ENCODE data around the gene RETREG3. TPM values are rescaled to one million over a fixed set of nuclear protein-coding genes. Genes with fewer than 3 reads are reported as not detected.

RETREG3 gene
- total and polyA plus RNA-seq, 2 of the 13 experiments (the other 11 are each of a cell fraction or from before 2014, with no cell fraction given): 47.0 to 55.8 TPM

DNA sequence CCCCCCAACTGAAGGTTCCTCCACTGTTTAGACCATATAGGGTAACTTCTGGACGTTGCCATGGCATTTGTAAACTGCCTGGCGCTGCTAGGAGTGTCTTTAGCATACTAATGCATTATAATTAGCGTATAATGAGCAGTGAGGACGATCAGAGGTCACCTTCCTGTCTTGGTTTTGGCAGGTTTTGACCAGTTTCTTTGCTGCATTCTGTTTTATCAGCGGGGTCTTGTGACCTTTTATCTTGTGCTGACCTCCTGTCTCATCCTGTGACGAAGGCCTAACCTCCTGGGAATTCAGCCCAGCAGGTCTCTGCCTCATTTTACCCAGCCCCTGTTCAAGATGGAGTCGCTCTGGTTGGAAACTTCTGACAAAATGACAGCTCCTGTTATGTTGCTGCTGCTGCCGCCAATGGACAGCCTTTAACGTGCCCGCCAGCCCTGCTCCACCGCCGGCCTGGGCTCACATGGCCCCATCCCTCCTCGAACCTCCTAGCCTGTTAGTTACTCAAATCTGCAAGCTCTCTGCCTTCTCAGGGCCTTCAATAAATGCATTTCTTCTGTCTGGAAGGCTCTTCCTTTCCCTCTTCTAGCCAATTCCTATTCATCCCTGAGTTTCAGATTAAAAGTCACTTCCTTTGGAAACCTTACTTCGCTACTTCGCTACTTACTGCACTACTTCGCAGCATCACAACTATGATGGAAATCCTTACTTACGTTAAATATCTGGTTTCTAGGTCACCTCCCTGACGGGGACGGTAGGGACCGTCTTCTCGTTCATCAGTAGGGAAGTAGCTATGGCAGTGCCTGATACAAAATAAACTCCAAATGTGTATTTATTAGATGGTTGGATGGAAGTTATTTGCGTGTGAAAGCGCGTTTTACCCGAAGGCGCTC lies 73.8 kb downstream of the RETREG3 start (continued):
- TF ChIP-seq, protein P1, sequence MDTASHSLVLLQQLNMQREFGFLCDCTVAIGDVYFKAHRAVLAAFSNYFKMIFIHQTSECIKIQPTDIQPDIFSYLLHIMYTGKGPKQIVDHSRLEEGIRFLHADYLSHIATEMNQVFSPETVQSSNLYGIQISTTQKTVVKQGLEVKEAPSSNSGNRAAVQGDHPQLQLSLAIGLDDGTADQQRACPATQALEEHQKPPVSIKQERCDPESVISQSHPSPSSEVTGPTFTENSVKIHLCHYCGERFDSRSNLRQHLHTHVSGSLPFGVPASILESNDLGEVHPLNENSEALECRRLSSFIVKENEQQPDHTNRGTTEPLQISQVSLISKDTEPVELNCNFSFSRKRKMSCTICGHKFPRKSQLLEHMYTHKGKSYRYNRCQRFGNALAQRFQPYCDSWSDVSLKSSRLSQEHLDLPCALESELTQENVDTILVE (CRISPR knock-in tag; IDR thresholded peaks at IDR 0.05): no peak; the same call in 1 of the 2 replicates
- TF ChIP-seq ZNF430 (CRISPR knock-in tag; IDR thresholded peaks at IDR 0.05): no peak
- TF ChIP-seq KDM5B (CRISPR knock-in tag; IDR thresholded peaks at IDR 0.05; ENCODE audit: borderline replicate concordance): no peak
- TF ChIP-seq, protein P2, sequence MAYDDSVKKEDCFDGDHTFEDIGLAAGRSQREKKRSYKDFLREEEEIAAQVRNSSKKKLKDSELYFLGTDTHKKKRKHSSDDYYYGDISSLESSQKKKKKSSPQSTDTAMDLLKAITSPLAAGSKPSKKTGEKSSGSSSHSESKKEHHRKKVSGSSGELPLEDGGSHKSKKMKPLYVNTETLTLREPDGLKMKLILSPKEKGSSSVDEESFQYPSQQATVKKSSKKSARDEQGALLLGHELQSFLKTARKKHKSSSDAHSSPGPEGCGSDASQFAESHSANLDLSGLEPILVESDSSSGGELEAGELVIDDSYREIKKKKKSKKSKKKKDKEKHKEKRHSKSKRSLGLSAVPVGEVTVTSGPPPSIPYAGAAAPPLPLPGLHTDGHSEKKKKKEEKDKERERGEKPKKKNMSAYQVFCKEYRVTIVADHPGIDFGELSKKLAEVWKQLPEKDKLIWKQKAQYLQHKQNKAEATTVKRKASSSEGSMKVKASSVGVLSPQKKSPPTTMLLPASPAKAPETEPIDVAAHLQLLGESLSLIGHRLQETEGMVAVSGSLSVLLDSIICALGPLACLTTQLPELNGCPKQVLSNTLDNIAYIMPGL (CRISPR knock-in tag; IDR thresholded peaks at IDR 0.05; ENCODE audit: borderline replicate concordance in 1 of 2, low read depth in 1 of 2): no peak
- TF ChIP-seq, protein P3, sequence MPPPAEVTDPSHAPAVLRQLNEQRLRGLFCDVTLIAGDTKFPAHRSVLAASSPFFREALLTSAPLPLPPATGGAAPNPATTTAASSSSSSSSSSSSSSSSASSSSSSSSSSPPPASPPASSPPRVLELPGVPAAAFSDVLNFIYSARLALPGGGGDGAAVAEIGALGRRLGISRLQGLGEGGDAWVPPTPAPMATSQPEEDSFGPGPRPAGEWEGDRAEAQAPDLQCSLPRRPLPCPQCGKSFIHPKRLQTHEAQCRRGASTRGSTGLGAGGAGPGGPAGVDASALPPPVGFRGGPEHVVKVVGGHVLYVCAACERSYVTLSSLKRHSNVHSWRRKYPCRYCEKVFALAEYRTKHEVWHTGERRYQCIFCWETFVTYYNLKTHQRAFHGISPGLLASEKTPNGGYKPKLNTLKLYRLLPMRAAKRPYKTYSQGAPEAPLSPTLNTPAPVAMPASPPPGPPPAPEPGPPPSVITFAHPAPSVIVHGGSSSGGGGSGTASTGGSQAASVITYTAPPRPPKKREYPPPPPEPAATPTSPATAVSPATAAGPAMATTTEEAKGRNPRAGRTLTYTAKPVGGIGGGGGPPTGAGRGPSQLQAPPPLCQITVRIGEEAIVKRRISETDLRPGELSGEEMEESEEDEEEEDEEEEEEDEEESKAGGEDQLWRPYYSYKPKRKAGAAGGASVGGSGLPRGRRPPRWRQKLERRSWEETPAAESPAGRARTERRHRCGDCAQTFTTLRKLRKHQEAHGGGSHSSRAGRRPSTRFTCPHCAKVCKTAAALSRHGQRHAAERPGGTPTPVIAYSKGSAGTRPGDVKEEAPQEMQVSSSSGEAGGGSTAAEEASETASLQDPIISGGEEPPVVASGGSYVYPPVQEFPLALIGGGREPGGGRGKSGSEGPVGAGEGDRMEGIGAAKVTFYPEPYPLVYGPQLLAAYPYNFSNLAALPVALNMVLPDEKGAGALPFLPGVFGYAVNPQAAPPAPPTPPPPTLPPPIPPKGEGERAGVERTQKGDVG (CRISPR knock-in tag; IDR thresholded peaks at IDR 0.05; ENCODE audit: borderline replicate concordance): no peak; the same call in 1 of the 2 replicates
- TF ChIP-seq, protein P4, sequence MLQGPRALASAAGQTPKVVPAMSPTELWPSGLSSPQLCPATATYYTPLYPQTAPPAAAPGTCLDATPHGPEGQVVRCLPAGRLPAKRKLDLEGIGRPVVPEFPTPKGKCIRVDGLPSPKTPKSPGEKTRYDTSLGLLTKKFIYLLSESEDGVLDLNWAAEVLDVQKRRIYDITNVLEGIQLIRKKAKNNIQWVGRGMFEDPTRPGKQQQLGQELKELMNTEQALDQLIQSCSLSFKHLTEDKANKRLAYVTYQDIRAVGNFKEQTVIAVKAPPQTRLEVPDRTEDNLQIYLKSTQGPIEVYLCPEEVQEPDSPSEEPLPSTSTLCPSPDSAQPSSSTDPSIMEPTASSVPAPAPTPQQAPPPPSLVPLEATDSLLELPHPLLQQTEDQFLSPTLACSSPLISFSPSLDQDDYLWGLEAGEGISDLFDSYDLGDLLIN (CRISPR knock-in tag; IDR thresholded peaks at IDR 0.05; ENCODE audit: borderline replicate concordance): no peak
- 0 out of 2 replicates have a peak, but pooled peaks have one; percentile 54 for TF ChIP-seq KMT2A (CRISPR knock-in tag; IDR thresholded peaks at IDR 0.05)
- TF ChIP-seq SAFB2 (CRISPR knock-in tag; IDR thresholded peaks at IDR 0.05; ENCODE audit: borderline replicate concordance, low read depth): peak; percentile 84; the same call in 1 of the 2 replicates
- TF ChIP-seq FLYWCH1 (CRISPR knock-in tag; IDR thresholded peaks at IDR 0.05): no peak
- TF ChIP-seq TAF1 (CRISPR knock-in tag; IDR thresholded peaks at IDR 0.05): no peak
- TF ChIP-seq ZNF501 (CRISPR knock-in tag; IDR thresholded peaks at IDR 0.05): no peak
- no peak for TF ChIP-seq RARA (CRISPR knock-in tag; IDR thresholded peaks at IDR 0.05)
- TF ChIP-seq, protein P5, sequence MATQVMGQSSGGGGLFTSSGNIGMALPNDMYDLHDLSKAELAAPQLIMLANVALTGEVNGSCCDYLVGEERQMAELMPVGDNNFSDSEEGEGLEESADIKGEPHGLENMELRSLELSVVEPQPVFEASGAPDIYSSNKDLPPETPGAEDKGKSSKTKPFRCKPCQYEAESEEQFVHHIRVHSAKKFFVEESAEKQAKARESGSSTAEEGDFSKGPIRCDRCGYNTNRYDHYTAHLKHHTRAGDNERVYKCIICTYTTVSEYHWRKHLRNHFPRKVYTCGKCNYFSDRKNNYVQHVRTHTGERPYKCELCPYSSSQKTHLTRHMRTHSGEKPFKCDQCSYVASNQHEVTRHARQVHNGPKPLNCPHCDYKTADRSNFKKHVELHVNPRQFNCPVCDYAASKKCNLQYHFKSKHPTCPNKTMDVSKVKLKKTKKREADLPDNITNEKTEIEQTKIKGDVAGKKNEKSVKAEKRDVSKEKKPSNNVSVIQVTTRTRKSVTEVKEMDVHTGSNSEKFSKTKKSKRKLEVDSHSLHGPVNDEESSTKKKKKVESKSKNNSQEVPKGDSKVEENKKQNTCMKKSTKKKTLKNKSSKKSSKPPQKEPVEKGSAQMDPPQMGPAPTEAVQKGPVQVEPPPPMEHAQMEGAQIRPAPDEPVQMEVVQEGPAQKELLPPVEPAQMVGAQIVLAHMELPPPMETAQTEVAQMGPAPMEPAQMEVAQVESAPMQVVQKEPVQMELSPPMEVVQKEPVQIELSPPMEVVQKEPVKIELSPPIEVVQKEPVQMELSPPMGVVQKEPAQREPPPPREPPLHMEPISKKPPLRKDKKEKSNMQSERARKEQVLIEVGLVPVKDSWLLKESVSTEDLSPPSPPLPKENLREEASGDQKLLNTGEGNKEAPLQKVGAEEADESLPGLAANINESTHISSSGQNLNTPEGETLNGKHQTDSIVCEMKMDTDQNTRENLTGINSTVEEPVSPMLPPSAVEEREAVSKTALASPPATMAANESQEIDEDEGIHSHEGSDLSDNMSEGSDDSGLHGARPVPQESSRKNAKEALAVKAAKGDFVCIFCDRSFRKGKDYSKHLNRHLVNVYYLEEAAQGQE (IDR thresholded peaks at IDR 0.05; ENCODE audit: borderline replicate concordance in 1 of 2, low read depth in 1 of 2, low read length in 2 of 2): no peak
- TF ChIP-seq ZNF577 (CRISPR knock-in tag; IDR thresholded peaks at IDR 0.05; ENCODE audit: borderline replicate concordance, low read depth): no peak
- no peak for TF ChIP-seq ZNF17 (CRISPR knock-in tag; IDR thresholded peaks at IDR 0.05)
- TF ChIP-seq ZBTB7B (CRISPR knock-in tag; IDR thresholded peaks at IDR 0.05): no peak

Measured in HepG2 (cell line).